SU-DHL-6 (cell line): ENCODE data around the gene GTF2I.

ENCODE experiments used
- H2AFZ ChIP-seq: fragments of 200-600 bp; sonication (generic); 2 replicates; pipeline ENCODE4 v1.6.1; 2014; ENCODE audit warnings: low read depth, mild to moderate bottlenecking, moderate library complexity, mixed read lengths, antibody characterized with exemption, low read length; ENCODE audit not compliant: severe bottlenecking
- H3F3A ChIP-seq: fragments of 200-600 bp; shearing (Covaris generic); 2 replicates; pipeline ENCODE4 v1.6.0; 2016; ENCODE audit warnings: antibody characterized with exemption, mild to moderate bottlenecking; ENCODE audit not compliant: insufficient read depth
- H3K27ac ChIP-seq: fragments of 200-600 bp; sonication (generic); 2 replicates; pipeline ENCODE4 v1.5.1; 2016; ENCODE audit warnings: low read depth, mild to moderate bottlenecking, low read length, moderate library complexity, mixed read lengths
- H3K27me3 ChIP-seq: fragments of 200-600 bp; sonication (generic), shearing (Covaris generic); 2 replicates; pipeline ENCODE4 v1.6.0; 2014; ENCODE audit warnings: mild to moderate bottlenecking, low read length
- H3K36me3 ChIP-seq: fragments of 200-600 bp; sonication (generic); 2 replicates; pipeline ENCODE4 v1.6.1; 2014; ENCODE audit warnings: mild to moderate bottlenecking, low read length, mixed read lengths
- H3K4me2 ChIP-seq: fragments of 300-600, 200-600 bp; shearing (Covaris generic), sonication (generic); 2 replicates; pipeline ENCODE4 v1.6.0; 2014; ENCODE audit warnings: low read length, low read depth, mild to moderate bottlenecking; ENCODE audit not compliant: poor library complexity, severe bottlenecking
- H3K4me3 ChIP-seq: fragments of 200-600 bp; sonication (generic); 2 replicates; pipeline ENCODE4 v1.5.1; 2014; ENCODE audit warnings: antibody characterized with exemption, low read length, mild to moderate bottlenecking, mixed read lengths; ENCODE audit not compliant: insufficient read depth, poor library complexity, severe bottlenecking
- H3K79me2 ChIP-seq: fragments of 200-600 bp; sonication (generic); 2 replicates; pipeline ENCODE4 v1.6.1; 2014; ENCODE audit warnings: mild to moderate bottlenecking, low read length, moderate library complexity; ENCODE audit not compliant: insufficient read depth
- H3K9ac ChIP-seq: fragments of 200-600 bp; sonication (generic); 2 replicates; pipeline ENCODE4 v1.7.0; 2014; ENCODE audit warnings: mild to moderate bottlenecking, low read length
- H3K9me2 ChIP-seq: fragments of 200-600 bp; sonication (generic); replicated peaks from 2 replicates; pipeline ENCODE4 v1.6.1; 2014; ENCODE audit warnings: low read length; ENCODE audit not compliant: insufficient read depth
- H3K9me3 ChIP-seq: fragments of 200-600 bp; sonication (generic); 2 replicates; pipeline ENCODE4 v1.6.1; 2014; ENCODE audit warnings: low read length, mixed read lengths; ENCODE audit not compliant: insufficient read depth
- H4K20me1 ChIP-seq: fragments of 200-600 bp; sonication (generic); 2 replicates; pipeline ENCODE4 v1.6.1; 2014; ENCODE audit warnings: low read depth, mild to moderate bottlenecking, antibody characterized with exemption, low read length, moderate library complexity, mixed read lengths
- EZH2phosphoT487 ChIP-seq: fragments of 200-600 bp; sonication (generic), shearing (Covaris generic); conservative IDR thresholded peaks from 2 replicates; pipeline ENCODE4 v1.6.1; 2018; ENCODE audit warnings: mild to moderate bottlenecking, antibody characterized with exemption, low read length, moderate library complexity, mixed read lengths
- TF ChIP-seq, protein P1 (sequence below): fragments of 200-600 bp; sonication (generic); IDR thresholded peaks from one replicate; pipeline ENCODE4 v1.5.1; 2017; ENCODE audit warnings: antibody characterized with exemption, mild to moderate bottlenecking, low read length, moderate library complexity; ENCODE audit not compliant: insufficient read depth, poor library complexity, severe bottlenecking

The GTF2I gene

DNA sequence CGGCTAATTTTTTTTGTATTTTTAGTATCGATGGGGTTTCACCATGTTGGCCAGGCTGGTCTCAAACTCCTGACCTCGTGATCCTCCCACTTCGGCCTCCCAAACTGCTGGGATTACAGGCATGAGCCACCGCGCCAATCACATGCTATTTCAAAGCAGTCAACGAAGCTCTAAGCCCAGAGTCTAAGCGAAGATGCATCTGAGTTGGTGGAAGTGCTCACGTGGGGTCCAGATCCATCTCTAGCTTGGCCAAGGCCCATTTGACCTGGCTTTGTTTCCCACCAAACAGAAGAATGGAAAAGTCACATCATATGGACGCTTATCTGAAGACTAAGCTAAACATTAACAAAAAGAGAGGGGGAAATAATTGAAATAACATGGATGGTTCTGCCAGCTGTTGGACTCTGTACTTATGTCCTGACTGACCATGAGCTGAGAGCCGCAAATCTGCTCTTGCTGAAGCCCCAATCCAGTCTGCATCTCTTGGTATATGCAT lies 3.8 kb upstream of the GTF2I start:
- no peaks in the 10 kb centered on the region for H3K9me3 ChIP-seq
- no peak overlapping the region for H3K4me3 ChIP-seq
- H3K27me3 ChIP-seq: no peaks in the 10 kb centered on the region
- no peak overlapping the region for H3K27ac ChIP-seq
- H3K79me2 ChIP-seq: peaks cover 3% of the 10 kb centered on the region
- TF ChIP-seq EZH2phosphoT487: no peak
- TF ChIP-seq, protein P1, sequence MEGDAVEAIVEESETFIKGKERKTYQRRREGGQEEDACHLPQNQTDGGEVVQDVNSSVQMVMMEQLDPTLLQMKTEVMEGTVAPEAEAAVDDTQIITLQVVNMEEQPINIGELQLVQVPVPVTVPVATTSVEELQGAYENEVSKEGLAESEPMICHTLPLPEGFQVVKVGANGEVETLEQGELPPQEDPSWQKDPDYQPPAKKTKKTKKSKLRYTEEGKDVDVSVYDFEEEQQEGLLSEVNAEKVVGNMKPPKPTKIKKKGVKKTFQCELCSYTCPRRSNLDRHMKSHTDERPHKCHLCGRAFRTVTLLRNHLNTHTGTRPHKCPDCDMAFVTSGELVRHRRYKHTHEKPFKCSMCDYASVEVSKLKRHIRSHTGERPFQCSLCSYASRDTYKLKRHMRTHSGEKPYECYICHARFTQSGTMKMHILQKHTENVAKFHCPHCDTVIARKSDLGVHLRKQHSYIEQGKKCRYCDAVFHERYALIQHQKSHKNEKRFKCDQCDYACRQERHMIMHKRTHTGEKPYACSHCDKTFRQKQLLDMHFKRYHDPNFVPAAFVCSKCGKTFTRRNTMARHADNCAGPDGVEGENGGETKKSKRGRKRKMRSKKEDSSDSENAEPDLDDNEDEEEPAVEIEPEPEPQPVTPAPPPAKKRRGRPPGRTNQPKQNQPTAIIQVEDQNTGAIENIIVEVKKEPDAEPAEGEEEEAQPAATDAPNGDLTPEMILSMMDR: no peak
- H3K4me2 ChIP-seq: no peak overlapping the region
- no peaks in the 10 kb centered on the region; the same call in 1 of the 2 replicates for H4K20me1 ChIP-seq
- no peaks in the 10 kb centered on the region for H3K9me2 ChIP-seq
- no peaks in the 10 kb centered on the region for H3K36me3 ChIP-seq
- no peak overlapping the region for H3K9ac ChIP-seq
- peaks cover 25% of the 10 kb centered on the region for H3F3A ChIP-seq
- H2AFZ ChIP-seq: no peak overlapping the region

DNA sequence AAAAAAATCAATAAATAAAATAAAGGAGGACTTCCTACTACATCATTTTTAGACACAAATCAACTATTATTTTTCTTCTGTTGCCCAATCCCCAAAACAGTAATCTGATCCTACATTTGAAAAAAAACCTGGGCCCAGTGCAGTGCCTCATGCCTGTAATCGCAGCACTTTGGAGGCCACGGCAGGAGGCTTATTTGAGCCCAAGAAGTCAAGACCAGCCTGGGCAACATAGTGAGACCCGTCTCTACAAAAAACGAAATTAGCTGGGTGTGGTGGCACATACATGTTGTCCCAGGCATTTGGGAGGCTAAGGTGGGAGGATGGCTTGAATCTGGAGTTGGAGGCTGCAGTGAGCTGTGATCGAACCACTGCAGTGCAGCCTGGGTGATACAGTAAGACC lies 2.7 kb upstream of the GTF2I start:
- Histone ChIP-seq H2AFZ (no peak overlapping the region), H3K9me3 (no peaks in the 10 kb centered on the region), H3K27ac (peak overlapping the region; percentile 62), H4K20me1 (no peaks in the 10 kb centered on the region; the same call in 1 of the 2 replicates), H3K9me2 (no peaks in the 10 kb centered on the region), H3K9ac (no peak overlapping the region), H3K36me3 (no peaks in the 10 kb centered on the region), H3K27me3 (no peaks in the 10 kb centered on the region), H3K4me3 (no peak overlapping the region), H3K4me2 (peak overlapping the region; percentile 78), H3K79me2 (peaks cover 9% of the 10 kb centered on the region), H3F3A (peaks cover 36% of the 10 kb centered on the region)
- TF ChIP-seq, protein P1: no peak
- no peak for TF ChIP-seq EZH2phosphoT487

DNA sequence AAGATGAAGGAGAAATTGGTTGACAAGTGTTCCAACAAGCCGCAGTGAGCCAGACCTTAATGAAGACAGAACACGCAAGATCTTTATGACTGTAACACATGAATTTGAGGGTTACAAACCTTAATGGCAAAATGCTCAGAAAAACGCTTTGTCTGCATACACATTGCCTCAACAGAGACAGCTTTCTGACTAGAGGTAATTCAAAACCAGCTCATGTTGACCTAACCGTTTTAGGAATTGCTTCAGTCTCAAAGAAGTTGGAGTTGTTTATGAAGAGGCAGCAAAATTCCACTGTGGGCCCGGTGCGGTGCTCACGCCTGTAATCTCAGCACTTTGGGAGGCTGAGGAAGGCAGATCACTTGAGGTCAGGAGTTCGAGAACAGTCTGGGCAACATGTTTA lies 2.2 kb upstream of the GTF2I start:
- TF ChIP-seq, protein P1: no peak
- TF ChIP-seq EZH2phosphoT487: no peak
- Histone ChIP-seq H3K79me2 (peaks cover 15% of the 10 kb centered on the region), H3F3A (peaks cover 41% of the 10 kb centered on the region), H3K4me3 (no peak overlapping the region), H3K9me2 (no peaks in the 10 kb centered on the region), H3K36me3 (no peaks in the 10 kb centered on the region), H3K27me3 (no peaks in the 10 kb centered on the region), H3K9ac (peak overlapping the region; percentile 44; the same call in 1 of the 2 replicates), H3K27ac (peak overlapping the region; percentile 62), H3K9me3 (no peaks in the 10 kb centered on the region), H2AFZ (peak overlapping the region; percentile 52), H4K20me1 (no peaks in the 10 kb centered on the region; the same call in 1 of the 2 replicates), H3K4me2 (peak overlapping the region; percentile 78)
